H9 (cell line): Measurements from ENCODE around the gene ZFPM1. TPM values are rescaled to one million over a fixed set of nuclear protein-coding genes. Genes with fewer than 3 reads are reported as not detected.

Experiments
- DNase-seq: peaks from one replicate; pipeline ENCODE4 v3.0.0-alpha.2; 2017
- H2AFZ ChIP-seq: one replicate; pipeline ENCODE4 v1.6.1; 2013; ENCODE audit warnings: mild to moderate bottlenecking, low read length, control low read depth, moderate library complexity
- H2AK5ac ChIP-seq: 2 replicates; pipeline ENCODE4 v1.6.1; 2013; ENCODE audit warnings: low read length, control low read depth, mixed read lengths; ENCODE audit not compliant: insufficient read length
- H2BK120ac ChIP-seq: one replicate; pipeline ENCODE4 v1.6.1; 2013; ENCODE audit warnings: low read depth, mild to moderate bottlenecking, low read length, control low read depth, inconsistent platforms; ENCODE audit not compliant: poor library complexity, severe bottlenecking
- H2BK12ac ChIP-seq: 2 replicates; pipeline ENCODE4 v1.6.1; 2013; ENCODE audit warnings: low read length, control low read depth, mixed read lengths, low read depth; ENCODE audit not compliant: insufficient read length
- H2BK15ac ChIP-seq: 2 replicates; pipeline ENCODE4 v1.6.1; 2013; ENCODE audit warnings: low read depth, low read length, control low read depth
- H2BK20ac ChIP-seq: one replicate; pipeline ENCODE4 v1.6.1; 2013; ENCODE audit warnings: low read depth, mild to moderate bottlenecking, low read length, control low read depth, inconsistent platforms; ENCODE audit not compliant: poor library complexity, severe bottlenecking
- H2BK5ac ChIP-seq: 2 replicates; pipeline ENCODE4 v1.6.1; 2013; ENCODE audit warnings: low read length, control low read depth, mixed read lengths; ENCODE audit not compliant: insufficient read length
- H3K14ac ChIP-seq: 2 replicates; pipeline ENCODE4 v1.6.1; 2013; ENCODE audit warnings: low read length, control low read depth; ENCODE audit not compliant: insufficient read depth
- H3K18ac ChIP-seq: 2 replicates; pipeline ENCODE4 v1.6.1; 2013; ENCODE audit warnings: low read depth, mild to moderate bottlenecking, mixed read lengths, low read length, control low read depth; ENCODE audit not compliant: insufficient read length
- H3K23ac ChIP-seq: 2 replicates; pipeline ENCODE4 v1.6.1; 2013; ENCODE audit warnings: low read length, control low read depth, mixed read lengths, low read depth; ENCODE audit not compliant: insufficient read length
- H3K23me2 ChIP-seq: 2 replicates; pipeline ENCODE4 v1.6.1; 2013; ENCODE audit warnings: low read depth, mild to moderate bottlenecking, mixed read lengths, low read length, control low read depth; ENCODE audit not compliant: insufficient read length, poor library complexity, severe bottlenecking
- H3K27ac ChIP-seq: 2 replicates; pipeline ENCODE4 v1.5.1; 2013; ENCODE audit warnings: low read length, control low read depth, mixed read lengths, low read depth; ENCODE audit not compliant: insufficient read length
- H3K27me3 ChIP-seq: 2 replicates; pipeline ENCODE4 v1.6.1; 2013; ENCODE audit warnings: low read length, control low read depth, inconsistent platforms; ENCODE audit not compliant: insufficient read depth
- H3K4ac ChIP-seq: 2 replicates; pipeline ENCODE4 v1.6.1; 2013; ENCODE audit warnings: low read depth, mild to moderate bottlenecking, control low read depth, inconsistent platforms, low read length, moderate library complexity
- H3K4me1 ChIP-seq: 2 replicates; pipeline ENCODE4 v1.6.1; 2013; ENCODE audit warnings: low read length, control low read depth, inconsistent platforms; ENCODE audit not compliant: insufficient read depth
- H3K4me2 ChIP-seq: 2 replicates; pipeline ENCODE4 v1.6.1; 2013; ENCODE audit warnings: low read length, control low read depth, mixed read lengths; ENCODE audit not compliant: insufficient read length, insufficient read depth
- H3K56ac ChIP-seq: 2 replicates; pipeline ENCODE4 v1.6.1; 2013; ENCODE audit warnings: low read depth, mild to moderate bottlenecking, mixed read lengths, low read length, control low read depth; ENCODE audit not compliant: insufficient read length
- H3K79me1 ChIP-seq: 2 replicates; pipeline ENCODE4 v1.6.1; 2013; ENCODE audit warnings: low read depth, mild to moderate bottlenecking, moderate library complexity, low read length, control low read depth, inconsistent platforms; ENCODE audit not compliant: insufficient read depth, poor library complexity, severe bottlenecking
- H3K79me2 ChIP-seq: 2 replicates; pipeline ENCODE4 v1.6.1; 2013; ENCODE audit warnings: low read length, control low read depth, inconsistent platforms; ENCODE audit not compliant: insufficient read depth
- H3K9ac ChIP-seq: 2 replicates; pipeline ENCODE4 v1.6.1; 2013; ENCODE audit warnings: low read length, control low read depth, mixed read lengths; ENCODE audit not compliant: insufficient read length; ENCODE audit errors: extremely low read depth
- H3K9me3 ChIP-seq: one replicate; pipeline ENCODE4 v1.6.1; 2013; ENCODE audit warnings: low read depth, low read length, inconsistent platforms; ENCODE audit not compliant: control insufficient read depth
- H3T11ph ChIP-seq: one replicate; pipeline ENCODE4 v1.6.1; 2013; ENCODE audit warnings: mild to moderate bottlenecking, low read length, control low read depth, inconsistent platforms
- H4K20me1 ChIP-seq: one replicate; pipeline ENCODE4 v1.6.1; 2013; ENCODE audit not compliant: control insufficient read depth, insufficient read length, insufficient read depth
- H4K5ac ChIP-seq: 2 replicates; pipeline ENCODE4 v1.6.1; 2013; ENCODE audit warnings: low read depth, mild to moderate bottlenecking, mixed read lengths, low read length, control low read depth; ENCODE audit not compliant: insufficient read length
- H4K8ac ChIP-seq: replicated peaks from 2 replicates; pipeline ENCODE4 v1.6.1; 2013; ENCODE audit warnings: low read length, control low read depth, mixed read lengths, low read depth; ENCODE audit not compliant: insufficient read length
- H4K91ac ChIP-seq: 2 replicates; pipeline ENCODE4 v1.6.1; 2013; ENCODE audit warnings: low read depth, mild to moderate bottlenecking, moderate library complexity, mixed read lengths, low read length, control low read depth; ENCODE audit not compliant: insufficient read length
- H3K27ac Mint-ChIP-seq, 3 experiments: 2 replicates in 2 of 3; 3 replicates in 1 of 3; pipeline ENCODE4 v1.8.0; 2020 to 2021; ENCODE audit warnings: mixed read lengths in 3 of 3, mild to moderate bottlenecking in 1 of 3, moderate library complexity in 1 of 3
- H3K27me3 Mint-ChIP-seq: 2 replicates; pipeline ENCODE4 v1.8.0; 2021; ENCODE audit warnings: low read depth, mild to moderate bottlenecking, moderate library complexity, mixed read lengths
- H3K36me3 Mint-ChIP-seq, 3 experiments: 2 replicates in 2 of 3; 3 replicates in 1 of 3; pipeline ENCODE4 v1.8.0; 2020 to 2021; ENCODE audit warnings: low read depth in 3 of 3, mixed read lengths in 3 of 3; ENCODE audit not compliant: insufficient read depth in 1 of 3
- H3K4me1 Mint-ChIP-seq, 2 experiments: 2 replicates each; pipeline ENCODE4 v1.8.0; 2020; ENCODE audit warnings: mixed read lengths in 2 of 2
- H3K4me3 Mint-ChIP-seq, 2 experiments: 2 replicates in 1 of 2; 3 replicates in 1 of 2; pipeline ENCODE4 v1.8.0; 2020 to 2021; ENCODE audit warnings: mild to moderate bottlenecking in 2 of 2, mixed read lengths in 2 of 2, moderate library complexity in 1 of 2
- H3K9me3 Mint-ChIP-seq, 2 experiments: 2 replicates in 1 of 2; 3 replicates in 1 of 2; pipeline ENCODE4 v1.8.0; 2020; ENCODE audit warnings: mild to moderate bottlenecking in 2 of 2, mixed read lengths in 2 of 2, moderate library complexity in 1 of 2
- CTCF ChIP-seq: fragments of 200-600 bp; sonication (generic); conservative IDR thresholded peaks from 3 replicates; pipeline ENCODE4 v1.8.0; 2021; ENCODE audit warnings: antibody characterized with exemption, mild to moderate bottlenecking
- WGBS: extraction: QIAGEN DNeasy Blood & Tissue Kit; methylation state at CpG from one replicate; pipeline ENCODE4 v1.1.7; 2013; ENCODE audit warnings: missing lambda C conversion rate, low lambda C conversion rate, mixed read lengths; ENCODE audit not compliant: insufficient read length; ENCODE audit errors: extremely low coverage; 5-methylcytosine and 5-hydroxymethylcytosine counted together
- total RNA-seq: library from RNA; stranded (reverse); gene quantifications from 2 replicates; pipeline ENCODE4 v1.2.1, GENCODE V29; 2021

The ZFPM1 gene
- total RNA-seq, 1 experiment from 2014 or later, result 3.6 TPM

GRCh38 chr16:88493879-88494278 lies 40.8 kb downstream of the ZFPM1 start:
- H3K9me3 Mint-ChIP-seq, result no peaks in the 10 kb centered on the region
- Histone ChIP-seq H3T11ph (no peak overlapping the region), H4K8ac (no peak overlapping the region), H3K23me2 (no peaks in the 10 kb centered on the region), H3K9ac (no peak overlapping the region), H3K56ac (no peak overlapping the region), H3K4ac (no peak overlapping the region), H3K79me1 (no peaks in the 10 kb centered on the region), H4K5ac (no peak overlapping the region), H3K79me2 (no peaks in the 10 kb centered on the region), H2BK5ac (no peak overlapping the region), H2AFZ (no peak overlapping the region), H3K9me3 (no peaks in the 10 kb centered on the region), H3K18ac (no peak overlapping the region), H2BK20ac (no peak overlapping the region), H2BK120ac (no peak overlapping the region), H2AK5ac (no peak overlapping the region), H4K20me1 (no peaks in the 10 kb centered on the region), H3K4me1 (no peaks in the 10 kb centered on the region), H3K23ac (no peak overlapping the region), H3K27me3 (no peaks in the 10 kb centered on the region), H2BK12ac (no peak overlapping the region), H2BK15ac (no peak overlapping the region), H3K4me2 (no peak overlapping the region), H3K14ac (no peak overlapping the region; the same call in 1 of the 2 replicates), H4K91ac (no peak overlapping the region), H3K27ac (no peak overlapping the region)
- 0 out of 4 replicates have a peak, but pooled peaks cover 0 to 2% of the 10 kb centered on the region in 2 experiments for H3K4me1 Mint-ChIP-seq
- no CpG with 5 or more reads among the region's 24 CpGs for WGBS
- TF ChIP-seq CTCF, result no peak
- H3K27ac Mint-ChIP-seq, result no peak overlapping the region
- no peaks in the 10 kb centered on the region for H3K36me3 Mint-ChIP-seq
- no peak overlapping the region; a peak in 1 of 5 replicates for H3K4me3 Mint-ChIP-seq
- no peak for DNase-seq
- no peaks in the 10 kb centered on the region for H3K27me3 Mint-ChIP-seq
